Keratinocyte (primary cell): ENCODE data around the gene RGS9BP. TPM values are rescaled to one million over a fixed set of nuclear protein-coding genes. Genes with fewer than 3 reads are reported as not detected.

Experiments used
- DNase-seq: peaks from one replicate; pipeline ENCODE4 v3.0.0-alpha.2; 2011; ENCODE audit warnings: low read depth, missing footprints, low spot score
- FAIRE-seq: peaks from 2 replicates; lab custom pipeline; 2011; peaks lifted over from hg19 to GRCh38; lab: Jason Lieb, UNC
- H2AFZ ChIP-seq: 2 replicates; pipeline ENCODE4 v1.6.0; 2012; ENCODE audit warnings: low read length, control low read depth, inconsistent platforms; ENCODE audit not compliant: control insufficient read depth
- H3K27ac ChIP-seq: 2 replicates; pipeline ENCODE4 v1.5.1; 2011; ENCODE audit warnings: low read length; ENCODE audit not compliant: control insufficient read depth, insufficient read depth
- H3K27me3 ChIP-seq: 3 replicates; pipeline ENCODE4 v1.6.0; 2011; ENCODE audit warnings: low read length; ENCODE audit not compliant: control insufficient read depth, insufficient read depth; ENCODE audit errors: extremely low read depth
- H3K36me3 ChIP-seq, 2 experiments: 2 replicates in 1 of 2; 3 replicates in 1 of 2; pipeline ENCODE4 v1.5.1; 2011; ENCODE audit warnings: low read length in 2 of 2, mild to moderate bottlenecking in 1 of 2; ENCODE audit not compliant: control insufficient read depth in 2 of 2, insufficient read depth in 2 of 2; ENCODE audit errors: extremely low read depth in 1 of 2
- H3K4me1 ChIP-seq: 3 replicates; pipeline ENCODE4 v1.5.1; 2011; ENCODE audit warnings: low read length; ENCODE audit not compliant: control insufficient read depth, insufficient read depth; ENCODE audit errors: extremely low read depth
- H3K4me2 ChIP-seq: 3 replicates; pipeline ENCODE4 v1.6.0; 2011; ENCODE audit warnings: low read depth, low read length; ENCODE audit not compliant: control insufficient read depth, insufficient read depth; ENCODE audit errors: extremely low read depth
- H3K4me3 ChIP-seq, 3 experiments: fragments of 200-600 bp in 1 of 3; sonication (generic) in 1 of 3; 2 replicates in 2 of 3; 3 replicates in 1 of 3; pipeline ENCODE4 v1.5.1; 2011 to 2016; ENCODE audit warnings: low read length in 3 of 3, mild to moderate bottlenecking in 3 of 3, control low read depth in 2 of 3, inconsistent platforms in 1 of 3, low read depth in 1 of 3, mixed read lengths in 1 of 3, mixed run types in 1 of 3, moderate library complexity in 1 of 3; ENCODE audit not compliant: control insufficient read depth in 2 of 3, insufficient read depth in 2 of 3; ENCODE audit errors: extremely low read depth in 1 of 3
- H3K79me2 ChIP-seq: 2 replicates; pipeline ENCODE4 v1.6.0; 2012; ENCODE audit warnings: low read length; ENCODE audit not compliant: control insufficient read depth, insufficient read depth
- H3K9ac ChIP-seq: 3 replicates; pipeline ENCODE4 v1.6.0; 2011; ENCODE audit warnings: low read length; ENCODE audit not compliant: control insufficient read depth, insufficient read depth; ENCODE audit errors: extremely low read depth
- H3K9me1 ChIP-seq: 3 replicates; pipeline ENCODE4 v1.6.0; 2011; ENCODE audit warnings: low read length; ENCODE audit not compliant: control insufficient read depth, insufficient read depth; ENCODE audit errors: extremely low read depth
- H3K9me3 ChIP-seq: 2 replicates; pipeline ENCODE4 v1.5.1; 2012; ENCODE audit warnings: low read depth, low read length; ENCODE audit not compliant: control insufficient read depth
- H4K20me1 ChIP-seq: 3 replicates; pipeline ENCODE4 v1.6.0; 2011; ENCODE audit warnings: low read length; ENCODE audit not compliant: control insufficient read depth, insufficient read depth; ENCODE audit errors: extremely low read depth
- EZH2 ChIP-seq: IDR thresholded peaks from one replicate; pipeline ENCODE4 v1.6.1; 2012; ENCODE audit warnings: inconsistent platforms, mild to moderate bottlenecking, low read length, moderate library complexity
- dilution Hi-C: fragments of 300-500 bp; cut with MboI; formaldehyde crosslinking; loops from one replicate; pipeline ENCODE4 v1.7.0; 2020; ENCODE audit warnings: low sequenced_read_pairs; ENCODE audit not compliant: extremely low pct_ligation_motif_present
- polyA plus RNA-seq, 5 experiments: library from polyadenylated mRNA; depleted of rRNA in 3 of 5; stranded (reverse) in 3 of 5; stranded (forward) in 1 of 5; unstranded in 1 of 5; fragments of >200 nt; gene quantifications; 1 replicate in 1 of 5; 2 replicates in 3 of 5; 3 replicates in 1 of 5; pipeline versions ENCODE4 v1.2.1 to v1.2.3, GENCODE V29; 2011 to 2012; ENCODE audit warnings: missing spikeins in 2 of 5, low read depth in 1 of 5, low replicate concordance in 1 of 5
- TF ChIP-seq, protein P1 (sequence below), 3 experiments: IDR thresholded peaks in 1 of 3; conservative IDR thresholded peaks in 1 of 3; optimal IDR thresholded peaks in 1 of 3; 2 replicates in 2 of 3; 3 replicates in 1 of 3; pipeline versions ENCODE3 to v1.5.1; 2011; ENCODE audit warnings: low read length in 3 of 3, mild to moderate bottlenecking in 3 of 3, moderate library complexity in 2 of 3, control low read depth in 1 of 3, inconsistent platforms in 1 of 3; ENCODE audit not compliant: insufficient read depth in 2 of 3; ENCODE audit errors: extremely low read depth in 1 of 3

The RGS9BP gene
- polyA plus RNA-seq, 1 donor (not counting 4 experiments of a cell fraction or from before 2014, with no cell fraction given): 0.01 TPM

DNA sequence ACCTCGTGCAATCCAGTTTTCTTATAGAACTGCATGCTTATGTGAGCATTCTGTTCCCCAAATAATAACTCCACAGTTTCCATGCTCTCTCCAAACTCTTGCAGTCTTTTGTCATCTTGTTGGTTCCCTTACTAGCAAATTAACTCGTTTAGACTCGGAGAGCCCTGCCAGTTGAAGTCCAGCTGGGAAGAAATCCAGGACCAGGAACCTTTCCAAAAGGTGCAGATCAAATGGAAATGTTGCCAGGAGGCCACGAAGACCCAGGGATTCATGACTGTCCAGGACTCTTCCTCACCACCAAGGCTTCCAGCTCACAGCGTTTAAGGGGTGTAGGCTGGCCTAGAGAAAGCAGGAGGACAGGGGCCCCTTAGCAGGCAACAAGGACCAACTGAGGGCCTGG is 41.8 kb downstream of the RGS9BP start:
- dilution Hi-C loops: no loop called here
- H2AFZ ChIP-seq: no peak overlapping the region
- no peaks in the 10 kb centered on the region for H3K79me2 ChIP-seq
- DNase-seq (no peak), FAIRE-seq (no peak)
- no peaks in the 10 kb centered on the region for H3K4me1 ChIP-seq
- no peaks in the 10 kb centered on the region for H4K20me1 ChIP-seq
- TF ChIP-seq, protein P1, sequence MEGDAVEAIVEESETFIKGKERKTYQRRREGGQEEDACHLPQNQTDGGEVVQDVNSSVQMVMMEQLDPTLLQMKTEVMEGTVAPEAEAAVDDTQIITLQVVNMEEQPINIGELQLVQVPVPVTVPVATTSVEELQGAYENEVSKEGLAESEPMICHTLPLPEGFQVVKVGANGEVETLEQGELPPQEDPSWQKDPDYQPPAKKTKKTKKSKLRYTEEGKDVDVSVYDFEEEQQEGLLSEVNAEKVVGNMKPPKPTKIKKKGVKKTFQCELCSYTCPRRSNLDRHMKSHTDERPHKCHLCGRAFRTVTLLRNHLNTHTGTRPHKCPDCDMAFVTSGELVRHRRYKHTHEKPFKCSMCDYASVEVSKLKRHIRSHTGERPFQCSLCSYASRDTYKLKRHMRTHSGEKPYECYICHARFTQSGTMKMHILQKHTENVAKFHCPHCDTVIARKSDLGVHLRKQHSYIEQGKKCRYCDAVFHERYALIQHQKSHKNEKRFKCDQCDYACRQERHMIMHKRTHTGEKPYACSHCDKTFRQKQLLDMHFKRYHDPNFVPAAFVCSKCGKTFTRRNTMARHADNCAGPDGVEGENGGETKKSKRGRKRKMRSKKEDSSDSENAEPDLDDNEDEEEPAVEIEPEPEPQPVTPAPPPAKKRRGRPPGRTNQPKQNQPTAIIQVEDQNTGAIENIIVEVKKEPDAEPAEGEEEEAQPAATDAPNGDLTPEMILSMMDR (optimal IDR thresholded peaks at IDR 0.05 in 1 of 3, IDR thresholded peaks at IDR 0.05 in 1 of 3, conservative IDR thresholded peaks at IDR 0.05 in 1 of 3; ENCODE audit: extremely low read depth in 1 of 3, insufficient read depth in 2 of 3, low read length in 3 of 3): no peak
- no peak for TF ChIP-seq EZH2
- H3K9me3 ChIP-seq: no peaks in the 10 kb centered on the region
- peaks cover 3 to 13% of the 10 kb centered on the region in 2 experiments for H3K36me3 ChIP-seq
- H3K4me3 ChIP-seq: no peak overlapping the region
- no peak overlapping the region for H3K9ac ChIP-seq
- H3K27me3 ChIP-seq: no peaks in the 10 kb centered on the region
- no peak overlapping the region for H3K27ac ChIP-seq
- H3K9me1 ChIP-seq: no peaks in the 10 kb centered on the region
- no peak overlapping the region for H3K4me2 ChIP-seq

DNA sequence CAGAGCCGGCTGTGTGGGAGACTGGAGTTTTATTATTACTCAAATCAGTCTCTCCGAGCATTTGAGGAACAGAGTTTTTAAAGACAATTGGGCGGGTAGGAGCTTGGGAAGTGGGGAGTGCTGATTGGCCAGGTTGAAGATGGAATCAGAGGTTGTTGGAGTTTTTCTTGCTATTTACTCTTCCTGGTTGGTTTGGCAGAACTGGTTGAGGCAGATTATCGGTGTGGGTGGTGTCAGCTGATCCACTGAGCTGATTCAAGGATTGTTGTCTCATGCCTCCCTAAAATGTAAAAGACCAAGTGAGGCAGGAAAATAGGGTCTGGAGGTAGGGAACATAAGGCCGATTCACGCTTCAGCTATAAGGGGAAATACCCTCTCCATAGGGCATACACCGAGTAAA is 42.6 kb downstream of the RGS9BP start:
- Histone ChIP-seq H3K4me1 (no peaks in the 10 kb centered on the region), H3K9ac (no peak overlapping the region), H3K4me3 (no peak overlapping the region), H3K9me1 (no peaks in the 10 kb centered on the region), H2AFZ (no peak overlapping the region), H3K27me3 (no peaks in the 10 kb centered on the region), H3K4me2 (no peak overlapping the region), H3K27ac (no peak overlapping the region), H4K20me1 (no peaks in the 10 kb centered on the region), H3K9me3 (no peaks in the 10 kb centered on the region), H3K79me2 (no peaks in the 10 kb centered on the region), H3K36me3 (peaks cover 3 to 8% of the 10 kb centered on the region in 2 experiments)
- FAIRE-seq (no peak), DNase-seq (no peak)
- dilution Hi-C loops: no loop called here
- TF ChIP-seq, protein P1 (optimal IDR thresholded peaks at IDR 0.05 in 1 of 3, IDR thresholded peaks at IDR 0.05 in 1 of 3, conservative IDR thresholded peaks at IDR 0.05 in 1 of 3; ENCODE audit: extremely low read depth in 1 of 3, insufficient read depth in 2 of 3, low read length in 3 of 3): no peak
- TF ChIP-seq EZH2: no peak
